GM21786 (cell line): ENCODE results near the gene RHEB.

ENCODE experiments used
- ATAC-seq: cut with Tn5 transposase; IDR thresholded peaks from one replicate; pipeline ENCODE4 v1.9.1; 2021; ENCODE audit not compliant: unreplicated experiment

Gene RHEB

DNA sequence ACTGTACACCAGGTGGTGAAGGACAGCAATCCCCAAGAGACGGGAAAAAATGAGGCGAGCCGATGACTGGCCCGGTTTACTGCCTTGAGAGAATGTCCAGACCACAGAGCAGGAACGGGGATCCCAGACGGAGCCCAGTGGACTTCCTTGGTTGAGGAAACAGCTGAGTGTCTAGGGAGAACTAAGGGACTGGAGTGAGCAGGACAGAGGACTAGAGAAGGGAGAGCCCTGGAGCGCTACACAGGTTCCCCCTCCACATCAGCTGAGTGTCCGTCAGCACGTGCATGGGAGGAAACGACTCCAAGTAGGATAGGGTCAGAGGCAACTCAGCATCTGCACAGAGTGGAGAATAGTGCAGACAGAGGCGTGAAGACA lies 102.8 kb downstream of the RHEB start:
- ATAC-seq: no peak

DNA sequence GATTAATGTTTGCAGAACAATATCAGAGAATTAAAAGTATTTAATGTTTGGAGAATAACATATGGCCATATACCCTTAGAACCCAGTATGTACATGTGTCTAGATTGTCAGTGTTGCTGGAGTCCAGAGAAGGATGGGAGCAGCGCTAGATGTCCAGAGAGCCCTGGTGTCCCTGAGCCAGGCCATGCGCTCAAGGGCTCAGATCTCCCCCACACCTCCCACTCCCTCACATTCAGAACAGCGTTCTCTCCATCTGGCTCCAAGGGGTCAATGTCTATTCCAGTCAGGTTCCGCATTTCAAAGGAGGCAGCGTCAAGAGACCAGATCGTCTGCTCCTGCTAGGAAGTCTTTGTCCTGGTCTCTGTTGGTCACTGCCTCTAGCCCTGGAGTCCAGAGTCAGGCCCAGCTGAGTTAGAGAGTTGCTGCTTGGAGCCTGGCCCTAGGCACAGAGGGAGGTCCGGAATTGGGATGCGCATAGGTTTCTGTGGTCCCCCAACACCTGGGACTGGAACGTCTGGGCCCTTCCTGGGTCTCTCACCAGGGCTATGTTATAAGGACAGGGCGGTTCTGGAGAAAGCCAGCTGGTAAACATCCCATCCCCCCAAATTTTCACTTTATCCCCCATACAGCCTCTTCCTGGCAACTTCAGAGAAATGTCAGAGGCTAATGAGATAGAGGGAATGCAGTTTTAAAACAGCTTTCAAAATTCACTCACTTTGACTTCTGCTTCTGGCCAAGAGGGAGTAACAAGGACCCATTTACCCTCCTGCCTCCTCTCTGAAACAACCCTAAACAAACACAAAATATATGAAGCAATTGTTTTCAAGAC lies 103.4 kb downstream of the RHEB start:
- no peak for ATAC-seq
